HG02981 (cell line): ENCODE measurements around the gene PPP4R3A.
"Not testable (repeated sequence)": the region's sequence is repeated elsewhere in the genome, so short reads cannot be mapped to it uniquely, and the experiment has no call there.

ENCODE experiments used
- ATAC-seq: cut with Tn5 transposase; IDR thresholded peaks from one replicate; pipeline ENCODE4 v1.9.1; 2021; ENCODE audit warnings: mild to moderate bottlenecking, moderate library complexity; ENCODE audit not compliant: unreplicated experiment

The PPP4R3A gene

GRCh38 chr14:91444335-91445020 is 65.6 kb downstream of the PPP4R3A start:
- ATAC-seq, result no peak

- no peak for ATAC-seq
Measured at GRCh38 chr14:91439345-91439744, 70.8 kb downstream of the PPP4R3A start.

- no peak for ATAC-seq
Measured at GRCh38 chr14:91438845-91439244, 71.3 kb downstream of the PPP4R3A start.

GRCh38 chr14:91436266-91436665 is 73.8 kb downstream of the PPP4R3A start:
- ATAC-seq, result not testable (repeated sequence)

- ATAC-seq, result no peak
Measured at GRCh38 chr14:91429385-91429784, 80.7 kb downstream of the PPP4R3A start.

GRCh38 chr14:91428931-91429330 is 81.2 kb downstream of the PPP4R3A start:
- not testable (repeated sequence) for ATAC-seq

GRCh38 chr14:91425531-91425944 is 84.6 kb downstream of the PPP4R3A start:
- not testable (repeated sequence) for ATAC-seq

- ATAC-seq, result no peak
Measured at GRCh38 chr14:91424813-91425530, 85.1 kb downstream of the PPP4R3A start.

GRCh38 chr14:91420686-91421085 is 89.4 kb downstream of the PPP4R3A start:
- no peak for ATAC-seq

- no peak for ATAC-seq
Measured at GRCh38 chr14:91419451-91419850, 90.7 kb downstream of the PPP4R3A start.

- no peak for ATAC-seq
Measured at GRCh38 chr14:91419044-91419397, 91.1 kb downstream of the PPP4R3A start.

- ATAC-seq, result no peak
Measured at GRCh38 chr14:91418387-91419043, 91.6 kb downstream of the PPP4R3A start.

GRCh38 chr14:91417983-91418386 is 92.1 kb downstream of the PPP4R3A start:
- ATAC-seq, result peak; percentile 23

GRCh38 chr14:91417120-91417982 is 92.8 kb downstream of the PPP4R3A start, which contains the start of gene CCDC88C:
TSS of gene CCDC88C (minus strand) at chr14:91417820. CDS start at chr14:91417690, 130 bp downstream.
- ATAC-seq, result peak; percentile 42

- ATAC-seq, result no peak
Measured at GRCh38 chr14:91416744-91417119, 93.4 kb downstream of the PPP4R3A start.

GRCh38 chr14:91415794-91416743 is 94.0 kb downstream of the PPP4R3A start:
- peak; percentile 54 for ATAC-seq

- no peak for ATAC-seq
Measured at GRCh38 chr14:91414475-91414833, 95.7 kb downstream of the PPP4R3A start.

- no peak for ATAC-seq
Measured at GRCh38 chr14:91413547-91414474, 96.3 kb downstream of the PPP4R3A start.

- no peak for ATAC-seq
Measured at GRCh38 chr14:91412939-91413338, 97.2 kb downstream of the PPP4R3A start.
